GM10248 (cell line): ENCODE data around the gene PNMT.

Experiments used
- CTCF ChIA-PET: fragments of 300-600 bp; sonication (Branson Sonifier 250); formaldehyde crosslinking; extraction: SDS; loops from one replicate; lab custom pipeline; 2021; ENCODE audit warnings: antibody characterized with exemption; lab: Yijun Ruan, JAX
- POLR2A ChIA-PET: fragments of 350-650 bp; sonication (Branson Sonifier 250); formaldehyde crosslinking; extraction: SDS; loops from one replicate; lab custom pipeline; 2020; ENCODE audit warnings: antibody characterized with exemption; lab: Yijun Ruan, JAX
- DNase-seq: peaks from one replicate; pipeline ENCODE4 v3.0.0; 2012; ENCODE audit errors: extremely low spot score
- CTCF ChIP-seq: IDR thresholded peaks from 2 replicates; pipeline ENCODE4 v1.5.1; 2012; ENCODE audit warnings: mild to moderate bottlenecking, low read depth; ENCODE audit errors: extremely low read depth, missing control alignments, control extremely low read depth

PNMT gene

GRCh38 chr17:39641097-39641496 is 27.2 kb upstream of the PNMT start:
- ChIA-PET CTCF (interaction anchor here (0.8 to 9.7 kb wide), 4 partner anchors 12 to 31 kb away, joined by 3 to 112 read pairs (median 32); no protein-coding TSS in a partner anchor), POLR2A (no interaction called here)
- TF ChIP-seq CTCF = no peak
- DNase-seq = no peak

- ChIA-PET POLR2A (no interaction called here), CTCF (interaction anchor here (0.8 to 9.7 kb wide), 4 partner anchors 11 to 30 kb away, joined by 3 to 112 read pairs (median 32); no protein-coding TSS in a partner anchor)
- no peak for TF ChIP-seq CTCF
- DNase-seq = no peak
Measured at GRCh38 chr17:39641883-39642282, 26.4 kb upstream of the PNMT start.

GRCh38 chr17:39642291-39643074 is 25.8 kb upstream of the PNMT start:
- TF ChIP-seq CTCF = no peak
- POLR2A ChIA-PET = no interaction called here
- CTCF ChIA-PET = interaction anchor here (1.3 to 9.7 kb wide), 4 partner anchors 8 to 21 kb away, joined by 5 to 112 read pairs (median 36); no protein-coding TSS in a partner anchor

GRCh38 chr17:39643271-39643670 is 25.0 kb upstream of the PNMT start:
- ChIA-PET CTCF (interaction anchor here (1.3 to 9.7 kb wide), 4 partner anchors 9 to 22 kb away, joined by 5 to 112 read pairs (median 36); no protein-coding TSS in a partner anchor), POLR2A (no interaction called here)
- TF ChIP-seq CTCF = no peak
- no peak for DNase-seq

More at GRCh38 chr17:39642291-39643074, 25.8 kb upstream of the PNMT start:
- DNase-seq = no peak

- CTCF ChIA-PET = interaction anchor here (0.9 to 10.5 kb wide), 6 partner anchors 9 to 25 kb away, joined by 3 to 134 read pairs (median 6); partner anchors contain the start of gene PPP1R1B
- POLR2A ChIA-PET = no interaction called here
- no peak for TF ChIP-seq CTCF
- no peak for DNase-seq
Measured at GRCh38 chr17:39647256-39647655, 21.0 kb upstream of the PNMT start.

- DNase-seq = no peak
- POLR2A ChIA-PET = no interaction called here
- no peak for TF ChIP-seq CTCF
- CTCF ChIA-PET = interaction anchor here (1.4 to 10.5 kb wide), 5 partner anchors 11 to 26 kb away, joined by 3 to 134 read pairs (median 8); partner anchors contain the start of gene PPP1R1B
Measured at GRCh38 chr17:39648616-39649366, 19.5 kb upstream of the PNMT start.
